ENCODE data around the gene HCK.
"Not testable (repeated sequence)": the region's sequence is repeated elsewhere in the genome, so short reads cannot be mapped to it uniquely, and the experiment has no call there.

DNA sequence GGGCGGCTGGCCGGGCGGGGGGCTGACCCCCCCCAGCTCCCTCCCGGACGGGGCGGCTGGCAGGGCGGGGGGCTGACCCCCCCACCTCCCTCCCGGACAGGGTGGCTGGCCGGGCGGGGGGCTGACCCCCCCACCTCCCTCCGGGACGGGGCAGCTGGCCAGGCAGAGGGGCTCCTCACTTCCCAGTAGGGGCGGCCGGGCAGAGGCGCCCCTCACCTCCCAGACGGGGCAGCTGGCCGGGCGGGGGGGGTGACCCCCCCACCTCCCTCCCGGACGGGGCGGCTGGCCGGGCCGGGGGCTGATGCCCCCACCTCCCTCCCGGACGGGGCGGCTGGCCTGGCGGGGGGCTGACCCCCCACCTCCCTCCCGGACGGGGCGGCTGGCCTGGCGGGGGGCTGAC lies 69.9 kb downstream of the HCK start:
- not testable (repeated sequence) for TF ChIP-seq EZH2 (IDR thresholded peaks at IDR 0.05); POLR2AphosphoS5 (IDR thresholded peaks at IDR 0.05; ENCODE audit: borderline replicate concordance, low read depth, low read length); FOXP2 (optimal IDR thresholded peaks at IDR 0.05; ENCODE audit: control extremely low read depth, extremely low read length, insufficient read depth)
